Measurements from ENCODE around the gene RAET1L. TPM values are rescaled to one million over a fixed set of nuclear protein-coding genes. Genes with fewer than 3 reads are reported as not detected.
"Not testable (repeated sequence)": the region's sequence is repeated elsewhere in the genome, so short reads cannot be mapped to it uniquely, and the experiment has no call there.

Gene RAET1L
- total RNA-seq, 4 donors from 2014 or later: 1.6 to 8.0 (median 4.2) TPM

DNA sequence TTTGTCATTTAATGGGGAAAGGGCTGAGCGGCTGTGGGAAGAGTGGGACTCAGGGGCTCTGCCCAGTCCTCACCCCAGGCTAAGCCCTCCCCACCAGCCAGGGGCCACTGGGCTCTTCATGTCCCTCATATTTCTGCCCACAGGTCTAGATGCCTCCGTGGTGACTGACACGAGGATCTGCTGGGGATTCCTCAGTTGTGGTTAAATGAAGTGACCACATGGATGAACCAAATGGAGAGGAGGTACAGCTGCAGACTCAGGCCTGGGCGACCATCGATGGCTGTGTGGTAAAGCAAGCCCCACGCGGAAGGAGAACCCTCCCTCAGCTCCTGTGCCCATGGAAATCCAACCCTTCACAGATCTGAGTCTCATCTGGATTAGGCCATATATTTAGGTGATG lies 29.4 kb downstream of the RAET1L start:
- TF ChIP-seq POLR2AphosphoS5 (IDR thresholded peaks at IDR 0.05): no peak
- no peak for TF ChIP-seq POLR2A (IDR thresholded peaks at IDR 0.05)
- TF ChIP-seq EP300 (IDR thresholded peaks at IDR 0.05): no peak
- TF ChIP-seq CTCF (IDR thresholded peaks at IDR 0.05): no peak
- 80% methylated on average over 7 of the region's 7 CpGs for WGBS
- H3K4me1 ChIP-seq: peaks cover 4% of the 10 kb centered on the region
- H3K4me3 ChIP-seq: no peak overlapping the region
- no peaks in the 10 kb centered on the region for H3K36me3 ChIP-seq
- no peak overlapping the region for H3K27ac ChIP-seq
- H3K27me3 ChIP-seq: peaks cover 90% of the 10 kb centered on the region
- no peaks in the 10 kb centered on the region for H3K9me3 ChIP-seq
- DNase-seq (ENCODE audit: low spot score in 2 of 2): no peak

- Histone ChIP-seq H3K4me3 (no peak overlapping the region), H3K27me3 (peaks cover 94% of the 10 kb centered on the region), H3K9me3 (no peaks in the 10 kb centered on the region), H3K27ac (no peak overlapping the region), H3K36me3 (no peaks in the 10 kb centered on the region), H3K4me1 (peaks cover 11% of the 10 kb centered on the region)
- peak in 1 of 2 donors; percentile 49 for DNase-seq (ENCODE audit: low spot score in 2 of 2)
- WGBS: 72% methylated on average over 6 of the region's 6 CpGs
- TF ChIP-seq EP300 (IDR thresholded peaks at IDR 0.05): no peak
- no peak for TF ChIP-seq CTCF (IDR thresholded peaks at IDR 0.05)
- no peak for TF ChIP-seq POLR2A (IDR thresholded peaks at IDR 0.05)
- no peak for TF ChIP-seq POLR2AphosphoS5 (IDR thresholded peaks at IDR 0.05)
These were observed 30.0 kb downstream of the RAET1L start for GRCh38 chr6:149995235-149995750.

DNA sequence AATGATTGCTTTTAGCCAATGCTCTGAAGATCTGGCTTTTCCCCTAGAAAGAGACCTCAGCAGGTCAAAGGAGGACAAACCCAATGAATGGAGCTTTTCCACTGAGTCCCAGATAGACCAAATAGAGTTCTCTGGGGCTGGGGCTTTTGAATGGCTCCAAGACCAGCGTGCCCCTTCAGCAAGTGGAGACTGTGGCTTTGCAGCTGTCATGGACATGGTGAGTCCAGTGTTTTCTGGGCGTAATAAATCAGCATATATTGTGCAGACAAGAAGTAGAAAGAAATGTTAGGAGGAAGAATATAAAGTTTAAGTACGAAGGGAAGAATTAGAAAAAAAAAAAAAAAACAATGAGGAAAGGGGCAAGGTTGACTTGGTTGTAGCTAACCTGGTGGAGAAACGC lies 33.5 kb downstream of the RAET1L start:
- Histone ChIP-seq H3K4me3 (no peak overlapping the region), H3K9me3 (no peaks in the 10 kb centered on the region), H3K27ac (no peak overlapping the region), H3K4me1 (peaks cover 19% of the 10 kb centered on the region), H3K36me3 (no peaks in the 10 kb centered on the region), H3K27me3 (peaks cover 100% of the 10 kb centered on the region)
- DNase-seq (ENCODE audit: low spot score in 2 of 2): no peak
- TF ChIP-seq POLR2A (IDR thresholded peaks at IDR 0.05): no peak
- no peak for TF ChIP-seq CTCF (IDR thresholded peaks at IDR 0.05)
- TF ChIP-seq POLR2AphosphoS5 (IDR thresholded peaks at IDR 0.05): no peak
- no peak for TF ChIP-seq EP300 (IDR thresholded peaks at IDR 0.05)
- WGBS: 40% methylated on average over 4 of the region's 4 CpGs

DNA sequence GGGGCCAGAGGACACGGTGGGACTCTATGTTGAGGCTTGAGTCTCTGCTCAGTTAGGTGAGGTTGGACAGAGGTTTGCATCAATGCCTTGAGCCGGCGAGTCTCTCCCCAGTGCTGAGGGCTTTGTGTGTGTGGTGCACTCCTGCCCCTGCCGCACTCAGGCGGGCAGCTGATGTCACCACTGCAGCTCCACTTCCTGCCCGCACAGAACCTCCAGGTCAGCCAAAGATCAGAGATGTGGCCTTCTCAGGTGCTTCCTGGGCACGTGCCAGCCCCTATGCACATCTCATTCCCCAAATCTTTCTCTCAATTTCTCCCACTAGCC lies 33.9 kb downstream of the RAET1L start:
- not testable (repeated sequence) for DNase-seq (ENCODE audit: low spot score in 2 of 2); H3K9me3 ChIP-seq; H3K4me3 ChIP-seq; H3K36me3 ChIP-seq; H3K27ac ChIP-seq
- peaks cover 19% of the 10 kb centered on the region for H3K4me1 ChIP-seq
- H3K27me3 ChIP-seq: peaks cover 100% of the 10 kb centered on the region
- 2% methylated on average over 5 of the region's 7 CpGs for WGBS

DNA sequence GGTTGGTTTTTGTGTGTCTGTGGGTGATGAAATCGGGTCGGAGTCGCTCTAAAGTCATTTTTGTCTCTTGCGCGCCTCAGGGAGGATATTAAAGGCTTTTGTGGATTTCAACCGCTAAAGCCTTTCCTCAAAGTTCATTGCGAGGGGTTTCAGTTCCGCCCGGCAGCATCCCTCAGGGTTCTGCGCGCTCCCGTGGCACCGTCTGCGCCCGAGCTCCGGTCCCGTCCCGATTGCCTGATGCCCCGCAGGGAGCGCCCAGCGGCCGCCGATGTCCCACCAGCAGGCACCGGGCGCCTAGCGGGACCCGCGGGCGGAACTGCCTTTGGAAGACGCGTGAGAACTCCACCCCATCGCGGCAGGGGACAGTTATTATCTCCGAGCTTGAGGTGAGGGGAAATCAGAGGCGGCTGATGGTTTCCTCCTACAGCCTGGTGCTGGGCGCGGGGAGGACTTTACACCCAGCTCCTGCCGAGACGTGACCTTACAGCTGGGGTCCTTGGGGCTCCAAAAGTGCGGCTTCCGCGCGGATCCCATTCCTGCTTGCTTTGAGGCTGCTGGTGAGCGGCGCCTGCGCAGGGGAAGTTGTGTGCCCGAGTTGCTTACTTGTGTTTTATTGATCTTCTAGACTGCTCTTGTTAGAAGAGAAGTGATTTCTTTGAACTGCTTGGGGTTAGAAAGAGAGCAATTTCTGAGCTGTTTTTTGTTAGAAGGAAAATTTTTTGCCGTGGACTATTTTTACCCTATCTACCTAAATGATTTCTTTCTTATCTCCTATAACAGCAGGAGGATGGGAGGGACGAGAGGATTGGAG lies 34.5 kb downstream of the RAET1L start:
- Histone ChIP-seq H3K4me3 (peak overlapping the region; percentile 36), H3K27me3 (peaks cover 100% of the 10 kb centered on the region), H3K36me3 (no peaks in the 10 kb centered on the region), H3K27ac (no peak overlapping the region), H3K4me1 (peaks cover 19% of the 10 kb centered on the region), H3K9me3 (no peaks in the 10 kb centered on the region)
- TF ChIP-seq POLR2AphosphoS5 (IDR thresholded peaks at IDR 0.05) (no peak), EP300 (IDR thresholded peaks at IDR 0.05) (no peak), POLR2A (IDR thresholded peaks at IDR 0.05) (no peak), CTCF (IDR thresholded peaks at IDR 0.05) (no peak)
- WGBS: 5% methylated on average over 14 of the region's 49 CpGs
- peak in 1 of 2 donors; percentile 58 for DNase-seq (ENCODE audit: low spot score in 2 of 2)
